ENCODE measurements around the gene CATSPER1. TPM values are rescaled to one million over a fixed set of nuclear protein-coding genes. Genes with fewer than 3 reads are reported as not detected.

Gene CATSPER1
- total RNA-seq, 1 donor from 2014 or later = 0.29 TPM

DNA sequence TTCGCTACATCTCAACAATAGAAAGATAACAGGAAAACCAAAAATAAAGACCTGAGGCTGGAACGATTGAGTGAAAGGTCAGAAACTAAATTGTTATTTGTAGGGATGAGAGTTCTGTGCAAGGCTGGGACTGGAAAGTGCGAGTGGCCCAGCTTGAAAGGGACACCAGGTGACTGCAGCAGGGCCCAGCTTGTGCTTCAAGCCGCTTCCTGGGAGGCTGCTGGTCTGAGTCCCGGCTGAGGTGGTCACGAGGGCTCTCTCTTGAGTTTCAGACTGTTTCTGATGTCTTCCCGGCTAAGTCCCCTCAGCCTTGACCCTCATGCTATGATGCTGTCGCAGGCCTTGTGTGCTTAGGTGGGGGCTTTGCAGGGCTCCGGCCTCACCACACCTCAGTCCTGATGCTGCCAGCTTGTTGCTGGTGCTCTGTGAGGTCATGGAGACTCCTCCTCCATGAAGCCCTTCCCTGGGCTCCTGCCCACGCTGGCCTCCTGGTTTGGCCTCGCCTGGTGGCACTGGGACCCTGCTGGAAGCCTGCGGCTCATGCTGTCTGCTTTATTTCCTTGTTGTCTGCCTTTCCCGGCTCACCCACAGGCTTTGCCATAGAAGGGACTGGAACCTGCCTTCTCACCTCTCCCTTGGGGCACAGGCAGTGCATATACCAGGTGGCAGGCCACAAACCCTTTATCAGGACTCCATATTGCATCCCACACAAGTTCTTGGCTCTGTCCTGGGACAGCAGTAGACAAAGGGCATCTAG is 20.0 kb downstream of the CATSPER1 start:
- Histone ChIP-seq H3K27me3 (ENCODE audit: control insufficient read depth, insufficient read depth, low read length) (no peaks in the 10 kb centered on the region), H3K4me3 (ENCODE audit: low read depth, low read length) (no peak overlapping the region), H3K36me3 (ENCODE audit: control insufficient read depth, insufficient read depth, low read length) (no peaks in the 10 kb centered on the region)
- DNase-seq (ENCODE audit: low read depth) = no peak
- TF ChIP-seq, protein P1, sequence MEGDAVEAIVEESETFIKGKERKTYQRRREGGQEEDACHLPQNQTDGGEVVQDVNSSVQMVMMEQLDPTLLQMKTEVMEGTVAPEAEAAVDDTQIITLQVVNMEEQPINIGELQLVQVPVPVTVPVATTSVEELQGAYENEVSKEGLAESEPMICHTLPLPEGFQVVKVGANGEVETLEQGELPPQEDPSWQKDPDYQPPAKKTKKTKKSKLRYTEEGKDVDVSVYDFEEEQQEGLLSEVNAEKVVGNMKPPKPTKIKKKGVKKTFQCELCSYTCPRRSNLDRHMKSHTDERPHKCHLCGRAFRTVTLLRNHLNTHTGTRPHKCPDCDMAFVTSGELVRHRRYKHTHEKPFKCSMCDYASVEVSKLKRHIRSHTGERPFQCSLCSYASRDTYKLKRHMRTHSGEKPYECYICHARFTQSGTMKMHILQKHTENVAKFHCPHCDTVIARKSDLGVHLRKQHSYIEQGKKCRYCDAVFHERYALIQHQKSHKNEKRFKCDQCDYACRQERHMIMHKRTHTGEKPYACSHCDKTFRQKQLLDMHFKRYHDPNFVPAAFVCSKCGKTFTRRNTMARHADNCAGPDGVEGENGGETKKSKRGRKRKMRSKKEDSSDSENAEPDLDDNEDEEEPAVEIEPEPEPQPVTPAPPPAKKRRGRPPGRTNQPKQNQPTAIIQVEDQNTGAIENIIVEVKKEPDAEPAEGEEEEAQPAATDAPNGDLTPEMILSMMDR (IDR thresholded peaks at IDR 0.05; ENCODE audit: insufficient read depth, low read length, poor library complexity, severe bottlenecking) = no peak

DNA sequence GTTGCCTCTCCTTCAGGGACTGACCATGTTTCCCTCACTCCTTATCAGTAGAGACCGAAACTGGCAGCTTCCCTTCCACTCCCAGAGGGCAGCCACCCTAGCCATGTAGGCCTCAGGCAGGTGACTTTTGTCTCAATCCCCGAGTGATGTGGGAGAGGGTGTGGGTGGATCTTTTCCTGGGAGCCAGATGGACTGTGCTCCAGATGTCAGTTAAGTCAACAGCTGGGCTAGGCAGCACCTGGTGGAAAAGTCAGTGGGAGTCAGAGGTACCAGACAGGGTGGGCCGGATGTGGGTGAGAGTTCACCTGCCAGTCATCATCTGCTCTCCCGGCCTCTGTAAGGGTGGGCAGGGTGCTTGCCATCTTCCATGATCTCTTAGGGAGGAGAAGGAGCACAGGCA is 22.1 kb downstream of the CATSPER1 start:
- Histone ChIP-seq H3K27me3 (ENCODE audit: control insufficient read depth, insufficient read depth, low read length) (no peaks in the 10 kb centered on the region), H3K4me3 (ENCODE audit: low read depth, low read length) (no peak overlapping the region), H3K36me3 (ENCODE audit: control insufficient read depth, insufficient read depth, low read length) (no peaks in the 10 kb centered on the region)
- DNase-seq (ENCODE audit: low read depth) = no peak
- TF ChIP-seq, protein P1 (IDR thresholded peaks at IDR 0.05; ENCODE audit: insufficient read depth, low read length, poor library complexity, severe bottlenecking) = no peak

DNA sequence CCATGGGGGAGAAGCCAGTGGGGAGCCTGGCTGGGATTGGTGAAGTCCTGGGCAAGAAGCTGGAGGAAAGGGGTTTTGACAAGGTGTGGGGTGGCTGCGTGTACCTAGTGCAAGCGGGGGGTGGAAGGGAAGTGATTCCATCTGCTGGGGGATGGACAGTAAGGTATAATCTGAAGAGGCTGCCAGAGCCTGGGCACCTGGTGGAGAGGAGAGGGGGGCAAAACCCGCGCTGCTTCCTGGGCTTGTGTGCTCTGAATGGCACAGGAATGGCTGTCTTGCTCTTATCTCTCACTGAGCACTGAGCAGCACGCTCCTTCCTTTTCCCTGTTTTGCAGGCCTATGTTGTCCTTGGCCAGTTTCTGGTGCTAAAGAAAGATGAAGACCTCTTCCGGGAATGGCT is 23.0 kb downstream of the CATSPER1 start:
- TF ChIP-seq, protein P1 (IDR thresholded peaks at IDR 0.05; ENCODE audit: insufficient read depth, low read length, poor library complexity, severe bottlenecking) = no peak
- DNase-seq (ENCODE audit: low read depth) = no peak
- Histone ChIP-seq H3K4me3 (ENCODE audit: low read depth, low read length) (peak overlapping the region; percentile 94), H3K27me3 (ENCODE audit: control insufficient read depth, insufficient read depth, low read length) (no peaks in the 10 kb centered on the region), H3K36me3 (ENCODE audit: control insufficient read depth, insufficient read depth, low read length) (peaks cover 4% of the 10 kb centered on the region)

DNA sequence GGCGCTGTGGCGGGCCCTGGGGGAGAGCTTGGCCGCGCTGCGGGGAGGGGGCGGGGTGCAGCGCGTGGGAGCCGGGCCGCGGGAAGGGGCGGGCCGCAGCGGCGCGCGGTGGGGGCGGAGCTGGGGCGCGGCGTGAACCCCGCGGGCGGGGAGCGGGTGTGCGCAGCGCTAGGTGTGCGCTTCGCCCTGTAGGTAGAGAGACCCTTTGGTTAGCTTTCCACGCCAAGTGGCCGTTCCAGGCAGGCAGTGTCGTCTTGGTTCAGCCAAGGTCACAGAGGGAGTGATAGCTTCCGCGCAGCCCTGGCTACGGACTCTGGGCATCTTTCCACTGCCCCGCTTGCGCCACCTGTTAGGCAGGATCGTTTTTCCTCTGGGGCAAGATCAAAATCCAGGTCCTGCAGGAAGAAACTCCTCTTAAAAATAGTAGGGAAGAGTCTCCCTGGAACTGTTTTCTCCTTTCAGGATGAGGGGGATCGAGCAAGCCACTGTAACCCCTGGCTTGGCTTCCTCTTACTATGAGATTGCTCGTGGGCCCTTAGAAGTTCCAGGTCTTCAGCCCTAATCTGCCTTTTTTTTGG is 23.5 kb downstream of the CATSPER1 start:
- Histone ChIP-seq H3K27me3 (ENCODE audit: control insufficient read depth, insufficient read depth, low read length) (no peaks in the 10 kb centered on the region), H3K4me3 (ENCODE audit: low read depth, low read length) (peak overlapping the region; percentile 94), H3K36me3 (ENCODE audit: control insufficient read depth, insufficient read depth, low read length) (peaks cover 6% of the 10 kb centered on the region)
- TF ChIP-seq, protein P1 (IDR thresholded peaks at IDR 0.05; ENCODE audit: insufficient read depth, low read length, poor library complexity, severe bottlenecking) = peak; percentile 16
- no peak for DNase-seq (ENCODE audit: low read depth)

DNA sequence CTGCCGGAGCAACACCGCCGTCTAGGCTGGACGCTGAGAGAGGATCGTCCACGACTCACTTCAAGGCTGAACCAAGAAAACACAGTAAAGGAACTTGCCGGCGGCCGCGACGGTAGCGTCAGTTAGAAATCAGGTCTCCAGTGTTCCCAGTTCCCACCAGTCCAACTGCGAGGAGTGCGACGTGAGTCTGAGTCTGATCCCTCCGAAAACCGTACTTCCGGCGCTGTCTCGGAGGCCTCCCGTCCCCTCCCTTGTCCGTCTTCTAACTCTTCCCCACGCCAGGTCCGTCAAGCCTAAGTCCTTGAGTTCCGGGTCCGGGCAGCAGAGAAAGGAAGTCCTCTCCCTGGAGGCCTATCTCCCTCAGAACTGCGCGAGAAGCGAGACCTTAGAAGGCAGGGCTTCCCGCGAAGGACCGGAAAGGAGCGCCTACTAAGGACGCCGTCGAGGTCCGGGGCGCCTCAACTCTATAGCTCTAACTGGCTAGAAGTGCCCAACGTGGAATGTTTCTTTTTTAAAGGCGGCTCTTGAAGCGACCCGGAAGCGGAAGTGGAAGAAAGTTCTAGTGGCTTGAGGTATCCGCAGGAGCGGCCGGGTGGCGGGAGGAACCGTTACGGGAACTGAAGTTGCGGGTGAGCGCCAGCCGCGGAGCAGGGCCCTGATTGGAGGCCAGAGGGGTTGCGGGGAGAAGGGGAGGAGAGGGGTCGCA is 24.2 kb downstream of the CATSPER1 start, which contains the start of the genes BANF1 and EIF1AD:
Gene BANF1 (plus strand): TSS at position 562 of the 706 bp plus-strand sequence. CDS start 748 bp downstream, outside the sequence.
Gene EIF1AD (minus strand): TSS at position 216 of the 706 bp plus-strand sequence. CDS start 1,768 bp downstream, outside the sequence.
- peak; percentile 79 for DNase-seq (ENCODE audit: low read depth)
- H3K36me3 ChIP-seq (ENCODE audit: control insufficient read depth, insufficient read depth, low read length) = peaks cover 6% of the 10 kb centered on the region
- peak within 1 kb of the TSS; percentile 94 for H3K4me3 ChIP-seq (ENCODE audit: low read depth, low read length)
- TF ChIP-seq, protein P1 (IDR thresholded peaks at IDR 0.05; ENCODE audit: insufficient read depth, low read length, poor library complexity, severe bottlenecking) = no peak
- H3K27me3 ChIP-seq (ENCODE audit: control insufficient read depth, insufficient read depth, low read length) = no peaks in the 10 kb centered on the region

Data from kidney epithelial cell (primary cell).